Measurements from ENCODE around the gene KITLG. TPM values are rescaled to one million over a fixed set of nuclear protein-coding genes. Genes with fewer than 3 reads are reported as not detected.

Gene KITLG
- polyA plus RNA-seq, 1 of the 3 experiments (the other 2 are of a cell fraction) = 8.9 TPM

DNA sequence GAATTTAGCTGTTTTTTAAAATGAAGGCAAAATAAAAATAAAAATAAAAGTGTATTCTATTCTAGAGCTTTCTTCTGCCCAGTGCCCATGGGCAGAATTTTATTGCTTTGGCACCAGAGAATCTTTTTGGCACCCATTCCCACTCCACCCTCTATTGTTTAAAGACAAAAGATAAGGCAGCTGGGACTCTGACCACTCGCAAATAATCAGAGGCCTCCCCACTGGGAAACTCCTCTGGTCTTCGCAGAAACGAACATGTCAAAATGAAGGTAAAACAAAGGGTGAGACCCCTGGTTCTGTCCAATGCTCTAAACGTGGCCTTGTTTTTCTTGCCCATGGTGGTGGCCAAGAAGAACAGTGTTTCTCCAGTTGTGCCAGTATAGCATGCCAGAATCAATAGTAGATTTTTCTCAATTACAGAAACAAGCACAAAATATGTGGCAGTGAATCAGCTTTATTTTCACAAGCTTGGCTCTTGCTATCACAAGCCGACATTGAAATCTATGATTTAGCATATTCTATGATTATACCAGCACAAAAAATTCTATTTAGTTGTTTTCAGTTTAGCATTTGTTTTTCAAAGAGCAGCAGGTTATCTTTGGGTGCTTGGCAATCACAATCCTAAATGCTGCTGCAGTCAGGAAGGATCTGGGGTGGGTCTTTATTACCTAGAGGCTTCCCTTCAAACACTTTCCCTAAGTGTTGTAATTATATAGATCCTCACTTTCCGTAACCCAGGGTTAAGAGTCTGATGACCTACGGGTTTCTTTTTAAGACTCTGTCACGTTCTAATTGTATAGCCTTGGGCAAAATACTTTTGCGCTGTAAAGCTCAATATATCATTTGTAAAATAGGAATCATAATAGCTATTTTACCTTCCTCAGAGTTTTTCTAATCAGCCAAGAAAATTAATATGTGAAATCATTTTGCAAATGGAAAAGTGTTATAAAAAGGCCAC, 50.5 kb downstream of the KITLG start:
- Histone ChIP-seq H3K9me3 (no peaks in the 10 kb centered on the region), H3K4me3 (ENCODE audit: low read depth in 2 of 2, low read length in 1 of 2) (no peak overlapping the region), H3K9ac (no peak overlapping the region), H3K79me2 (ENCODE audit: insufficient read depth) (peaks cover 87% of the 10 kb centered on the region), H3F3A (replicated peaks; ENCODE audit: insufficient read depth) (peaks cover 27% of the 10 kb centered on the region), H3K27me3 (ENCODE audit: insufficient read depth) (no peaks in the 10 kb centered on the region), H2AFZ (ENCODE audit: low read depth) (no peak overlapping the region), H3K9me2 (no peaks in the 10 kb centered on the region), H4K20me1 (ENCODE audit: insufficient read depth) (peaks cover 3% of the 10 kb centered on the region; the same call in 1 of the 2 replicates), H3K27ac (ENCODE audit: low read depth in 2 of 2, low read length in 1 of 2) (peak overlapping the region in 1 of 2 experiments; percentile 4; a peak in 1 of 4 replicates), H3K4me1 (ENCODE audit: control insufficient read depth in 1 of 2, insufficient read depth in 2 of 2, low read depth in 1 of 2, low read length in 1 of 2) (no peaks in the 10 kb centered on the region), H3K36me3 (replicated peaks in 1 of 2; ENCODE audit: control insufficient read depth in 1 of 2, insufficient read depth in 2 of 2, low read length in 1 of 2) (peaks cover 3 to 85% of the 10 kb centered on the region in 2 experiments), H3K4me2 (no peak overlapping the region)
- DNase-seq = no peak
- WGBS (ENCODE audit: low lambda C conversion rate) = 83% methylated on average over 9 of the region's 9 CpGs
- ChIA-PET POLR2A (no interaction called here), CTCF (interaction anchor here (0.6 to 1.3 kb wide), 2 partner anchors 15 to 603 kb away, joined by 3 read pairs; no protein-coding TSS in a partner anchor)
- TF ChIP-seq PBX3 (IDR thresholded peaks at IDR 0.05) (no peak), NRF1 (IDR thresholded peaks at IDR 0.05; ENCODE audit: low read depth, low read length) (no peak), RXRA (IDR thresholded peaks at IDR 0.05; ENCODE audit: borderline replicate concordance, low read depth) (no peak), RAD21 (IDR thresholded peaks at IDR 0.05; ENCODE audit: low read length) (no peak), NFIC (IDR thresholded peaks at IDR 0.05; ENCODE audit: borderline replicate concordance) (no peak), POLR2AphosphoS5 (IDR thresholded peaks at IDR 0.05; ENCODE audit: low read depth, low read length) (no peak), TAF1 (IDR thresholded peaks at IDR 0.05; ENCODE audit: borderline replicate concordance, low read depth, low read length) (no peak), CHD2 (IDR thresholded peaks at IDR 0.05; ENCODE audit: low read length, partially characterized antibody) (no peak), ELF1 (IDR thresholded peaks at IDR 0.05) (no peak), MEF2A (IDR thresholded peaks at IDR 0.05; ENCODE audit: borderline replicate concordance, low read depth) (no peak), CTCF (IDR thresholded peaks at IDR 0.05) (no peak), GATA2 (CRISPR knock-in tag; IDR thresholded peaks at IDR 0.05) (no peak)
- TF ChIP-seq, protein P1, sequence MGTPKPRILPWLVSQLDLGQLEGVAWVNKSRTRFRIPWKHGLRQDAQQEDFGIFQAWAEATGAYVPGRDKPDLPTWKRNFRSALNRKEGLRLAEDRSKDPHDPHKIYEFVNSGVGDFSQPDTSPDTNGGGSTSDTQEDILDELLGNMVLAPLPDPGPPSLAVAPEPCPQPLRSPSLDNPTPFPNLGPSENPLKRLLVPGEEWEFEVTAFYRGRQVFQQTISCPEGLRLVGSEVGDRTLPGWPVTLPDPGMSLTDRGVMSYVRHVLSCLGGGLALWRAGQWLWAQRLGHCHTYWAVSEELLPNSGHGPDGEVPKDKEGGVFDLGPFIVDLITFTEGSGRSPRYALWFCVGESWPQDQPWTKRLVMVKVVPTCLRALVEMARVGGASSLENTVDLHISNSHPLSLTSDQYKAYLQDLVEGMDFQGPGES (IDR thresholded peaks at IDR 0.05; ENCODE audit: low read depth, low read length) = no peak

All from SK-N-SH (cell line).